Measurements from ENCODE around the gene NRP2. TPM values are rescaled to one million over a fixed set of nuclear protein-coding genes. Genes with fewer than 3 reads are reported as not detected.

Gene NRP2
- total and polyA plus RNA-seq, 2 donors (not counting 1 experiment from before 2014, with no cell fraction given): 1.8 to 6.8 TPM

DNA sequence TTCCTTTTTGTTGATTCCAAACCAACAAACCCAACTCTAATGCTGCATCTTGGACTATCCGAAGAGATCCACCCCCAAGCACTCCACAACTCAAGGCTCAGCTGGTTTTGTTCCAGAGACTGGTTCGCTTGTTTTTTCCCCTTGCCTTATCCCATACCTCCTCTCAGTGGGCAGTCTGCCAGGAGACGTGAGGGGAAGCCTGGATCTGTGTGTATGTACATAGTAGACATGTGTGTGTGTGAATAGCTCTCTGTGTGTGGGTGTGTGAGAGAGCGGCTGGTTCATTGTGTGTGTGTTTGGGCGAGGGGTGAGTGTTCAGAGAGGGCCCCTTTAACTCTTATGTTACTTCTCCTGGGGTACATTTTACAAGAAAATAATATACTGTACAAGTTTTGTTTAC lies 94.4 kb downstream of the NRP2 start:
- Mint-ChIP-seq H3K27me3 (peaks cover 19% of the 10 kb centered on the region), H3K9me3 (ENCODE audit: insufficient read depth) (no peaks in the 10 kb centered on the region), H3K4me1 (peaks cover 6% of the 10 kb centered on the region), H3K27ac (no peak overlapping the region), H3K4me3 (no peak overlapping the region)
- Histone ChIP-seq H3K9me3 (ENCODE audit: control extremely low read depth in 1 of 3, control insufficient read depth in 2 of 3, insufficient read depth in 1 of 3, low read length in 2 of 3) (no peaks in the 10 kb centered on the region), H3K4me1 (ENCODE audit: control insufficient read depth in 2 of 2, insufficient read depth in 2 of 2, low read length in 2 of 2) (peaks cover 0 to 3% of the 10 kb centered on the region in 2 donors), H4K20me1 (ENCODE audit: control insufficient read depth, insufficient read depth, low read length, poor library complexity, severe bottlenecking) (no peaks in the 10 kb centered on the region), H3K27me3 (replicated peaks in 1 of 4; ENCODE audit: control extremely low read depth in 1 of 4, control insufficient read depth in 3 of 4, insufficient read depth in 4 of 4, low read length in 3 of 4) (no peaks in the 10 kb centered on the region), H3K9ac (ENCODE audit: low read length) (no peak overlapping the region), H3K36me3 (replicated peaks in 1 of 2; ENCODE audit: control extremely low read depth in 1 of 2, control insufficient read depth in 1 of 2, extremely low read depth in 1 of 2, insufficient read depth in 2 of 2, low read length in 1 of 2) (no peaks in the 10 kb centered on the region), H2AFZ (ENCODE audit: insufficient read depth, low read depth, low read length, poor library complexity, severe bottlenecking) (no peak overlapping the region), H3K4me3 (ENCODE audit: control extremely low read depth in 1 of 5, extremely low read depth in 1 of 5, insufficient read depth in 1 of 5, low read depth in 2 of 5, low read length in 4 of 5) (no peak overlapping the region), H3K4me2 (replicated peaks; ENCODE audit: low read depth, low read length, poor library complexity, severe bottlenecking) (no peak overlapping the region), H3K27ac (ENCODE audit: low read length in 2 of 2) (no peak overlapping the region), H3K79me2 (ENCODE audit: control insufficient read depth, insufficient read depth, low read length) (no peaks in the 10 kb centered on the region)
- intact Hi-C loops (cut with micrococcal nuclease): no loop called here
- POLR2A ChIA-PET: no interaction called here
- DNase-seq (no peak), ATAC-seq (ENCODE audit: low read depth) (no peak)
- TF ChIP-seq, protein P1, sequence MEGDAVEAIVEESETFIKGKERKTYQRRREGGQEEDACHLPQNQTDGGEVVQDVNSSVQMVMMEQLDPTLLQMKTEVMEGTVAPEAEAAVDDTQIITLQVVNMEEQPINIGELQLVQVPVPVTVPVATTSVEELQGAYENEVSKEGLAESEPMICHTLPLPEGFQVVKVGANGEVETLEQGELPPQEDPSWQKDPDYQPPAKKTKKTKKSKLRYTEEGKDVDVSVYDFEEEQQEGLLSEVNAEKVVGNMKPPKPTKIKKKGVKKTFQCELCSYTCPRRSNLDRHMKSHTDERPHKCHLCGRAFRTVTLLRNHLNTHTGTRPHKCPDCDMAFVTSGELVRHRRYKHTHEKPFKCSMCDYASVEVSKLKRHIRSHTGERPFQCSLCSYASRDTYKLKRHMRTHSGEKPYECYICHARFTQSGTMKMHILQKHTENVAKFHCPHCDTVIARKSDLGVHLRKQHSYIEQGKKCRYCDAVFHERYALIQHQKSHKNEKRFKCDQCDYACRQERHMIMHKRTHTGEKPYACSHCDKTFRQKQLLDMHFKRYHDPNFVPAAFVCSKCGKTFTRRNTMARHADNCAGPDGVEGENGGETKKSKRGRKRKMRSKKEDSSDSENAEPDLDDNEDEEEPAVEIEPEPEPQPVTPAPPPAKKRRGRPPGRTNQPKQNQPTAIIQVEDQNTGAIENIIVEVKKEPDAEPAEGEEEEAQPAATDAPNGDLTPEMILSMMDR (IDR thresholded peaks at IDR 0.05): no peak
- no peak for TF ChIP-seq EZH2 (IDR thresholded peaks at IDR 0.05; ENCODE audit: borderline replicate concordance, insufficient read depth, low read depth, low read length, poor library complexity, severe bottlenecking)
- CTCF ChIA-PET: interaction anchor here (1.0 kb wide), 1 partner anchor 9 kb away, joined by 3 read pairs; no protein-coding TSS in a partner anchor
- WGBS (ENCODE audit: insufficient coverage): no CpG with 5 or more reads among the region's 5 CpGs

DNA sequence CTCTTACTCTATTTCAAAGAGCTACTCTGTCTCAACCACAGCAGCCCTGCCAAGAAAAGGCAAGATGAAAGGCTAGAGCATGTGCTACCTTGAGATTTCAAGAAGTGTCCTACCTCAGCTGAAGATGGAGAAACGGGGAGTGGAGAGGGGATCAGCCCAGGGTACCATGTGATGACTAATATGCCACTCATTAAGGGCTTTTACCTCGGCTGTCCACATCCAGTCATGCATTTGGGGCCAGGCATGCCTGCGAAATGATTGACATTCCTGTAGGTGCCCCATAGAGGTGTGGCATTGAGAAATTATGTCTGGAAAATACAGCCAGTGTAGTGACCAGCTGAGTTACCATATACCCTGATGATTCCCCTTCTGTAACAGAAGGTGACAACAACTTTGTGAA lies 96.1 kb downstream of the NRP2 start:
- Mint-ChIP-seq H3K4me3 (no peak overlapping the region), H3K9me3 (ENCODE audit: insufficient read depth) (no peaks in the 10 kb centered on the region), H3K27ac (no peak overlapping the region), H3K4me1 (peaks cover 6% of the 10 kb centered on the region), H3K27me3 (peaks cover 9% of the 10 kb centered on the region)
- ATAC-seq (ENCODE audit: low read depth) (no peak), DNase-seq (no peak)
- CTCF ChIA-PET: no interaction called here
- POLR2A ChIA-PET: no interaction called here
- Histone ChIP-seq H3K27me3 (replicated peaks in 1 of 4; ENCODE audit: control extremely low read depth in 1 of 4, control insufficient read depth in 3 of 4, insufficient read depth in 4 of 4, low read length in 3 of 4) (no peaks in the 10 kb centered on the region), H3K9ac (ENCODE audit: low read length) (no peak overlapping the region), H2AFZ (ENCODE audit: insufficient read depth, low read depth, low read length, poor library complexity, severe bottlenecking) (no peak overlapping the region), H3K79me2 (ENCODE audit: control insufficient read depth, insufficient read depth, low read length) (no peaks in the 10 kb centered on the region), H3K4me3 (ENCODE audit: control extremely low read depth in 1 of 5, extremely low read depth in 1 of 5, insufficient read depth in 1 of 5, low read depth in 2 of 5, low read length in 4 of 5) (no peak overlapping the region), H3K4me1 (ENCODE audit: control insufficient read depth in 2 of 2, insufficient read depth in 2 of 2, low read length in 2 of 2) (peaks cover 0 to 3% of the 10 kb centered on the region in 2 donors), H3K27ac (ENCODE audit: low read length in 2 of 2) (no peak overlapping the region), H3K9me3 (ENCODE audit: control extremely low read depth in 1 of 3, control insufficient read depth in 2 of 3, insufficient read depth in 1 of 3, low read length in 2 of 3) (no peaks in the 10 kb centered on the region), H4K20me1 (ENCODE audit: control insufficient read depth, insufficient read depth, low read length, poor library complexity, severe bottlenecking) (no peaks in the 10 kb centered on the region), H3K4me2 (replicated peaks; ENCODE audit: low read depth, low read length, poor library complexity, severe bottlenecking) (no peak overlapping the region), H3K36me3 (replicated peaks in 1 of 2; ENCODE audit: control extremely low read depth in 1 of 2, control insufficient read depth in 1 of 2, extremely low read depth in 1 of 2, insufficient read depth in 2 of 2, low read length in 1 of 2) (no peaks in the 10 kb centered on the region)
- WGBS (ENCODE audit: insufficient coverage): 89% methylated on average over 3 of the region's 3 CpGs
- intact Hi-C loops (cut with micrococcal nuclease): no loop called here
- no peak for TF ChIP-seq EZH2 (IDR thresholded peaks at IDR 0.05; ENCODE audit: borderline replicate concordance, insufficient read depth, low read depth, low read length, poor library complexity, severe bottlenecking)
- TF ChIP-seq, protein P1 (IDR thresholded peaks at IDR 0.05): no peak

All from B cell (primary cell).